ENCODE results near the gene SLCO3A1. TPM values are rescaled to one million over a fixed set of nuclear protein-coding genes. Genes with fewer than 3 reads are reported as not detected.

The SLCO3A1 gene
- total and polyA plus RNA-seq, 2 of the 8 experiments (the other 6 are each of a cell fraction or from before 2014, with no cell fraction given) = 15.1 to 20.4 TPM

DNA sequence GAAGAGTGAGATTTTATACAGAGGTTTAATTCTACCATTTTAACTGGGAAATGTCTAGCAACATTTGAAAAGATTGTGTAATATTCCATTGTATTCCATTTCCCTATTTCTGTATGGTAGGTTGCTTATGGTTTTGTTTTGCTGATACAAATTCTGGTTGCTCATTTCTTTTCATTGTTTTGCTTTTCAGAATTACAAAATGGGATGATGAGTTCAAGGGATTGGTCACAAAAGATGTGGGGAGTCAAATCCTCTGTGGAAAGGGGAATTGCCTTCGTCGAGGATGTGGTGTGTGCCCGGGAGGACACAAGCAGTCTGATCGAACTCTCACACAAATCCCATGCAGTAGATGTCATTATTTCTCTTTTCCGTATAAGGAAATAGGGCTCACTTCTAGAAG is 18.3 kb downstream of the SLCO3A1 start:
- H3K23me2 ChIP-seq (ENCODE audit: low read depth, low read length) = no peaks in the 10 kb centered on the region; the same call in 1 of the 2 replicates

More for the DNA sequence above, 18.3 kb downstream of the SLCO3A1 start:
- Histone ChIP-seq H3K4me2 (ENCODE audit: insufficient read depth in 1 of 2, low read depth in 2 of 2, low read length in 2 of 2) (no peak overlapping the region), H3K36me3 (ENCODE audit: control insufficient read depth in 2 of 4, insufficient read depth in 4 of 4, low read length in 3 of 4) (no peaks in the 10 kb centered on the region), H3K23ac (ENCODE audit: insufficient read length) (no peak overlapping the region), H4K8ac (ENCODE audit: extremely low read depth, insufficient read depth, low read length) (no peak overlapping the region), H4K5ac (ENCODE audit: insufficient read length, low read depth, low read length) (no peak overlapping the region), H3K79me1 (ENCODE audit: low read depth, low read length) (no peaks in the 10 kb centered on the region), H2AK5ac (ENCODE audit: low read depth, low read length) (no peak overlapping the region), H4K91ac (replicated peaks; ENCODE audit: insufficient read length, low read length) (no peak overlapping the region), H4K20me1 (replicated peaks in 1 of 2; ENCODE audit: control insufficient read depth in 1 of 2, insufficient read depth in 2 of 2, low read length in 2 of 2) (peaks cover 0 to 4% of the 10 kb centered on the region in 2 experiments), H3K4ac (replicated peaks; ENCODE audit: insufficient read length, low read depth, low read length) (no peak overlapping the region), H3K56ac (replicated peaks; ENCODE audit: insufficient read length, low read depth, low read length) (no peak overlapping the region), H3K27me3 (replicated peaks in 1 of 4; ENCODE audit: control insufficient read depth in 3 of 4, extremely low read depth in 1 of 4, insufficient read depth in 3 of 4, low read length in 3 of 4) (no peaks in the 10 kb centered on the region), H2AFZ (ENCODE audit: low read length) (no peak overlapping the region), H2BK5ac (ENCODE audit: low read depth, low read length) (no peak overlapping the region), H3K4me1 (replicated peaks in 1 of 4; ENCODE audit: control insufficient read depth in 3 of 4, insufficient read depth in 4 of 4, low read length in 3 of 4) (peaks cover 2 to 10% (median 3%) of the 10 kb centered on the region in 4 experiments; a peak in 6 of 7 replicates), H2BK120ac (replicated peaks; ENCODE audit: low read depth, low read length) (no peak overlapping the region), H3K4me3 (ENCODE audit: extremely low read depth in 1 of 4, insufficient read depth in 2 of 4, low read depth in 3 of 4, low read length in 4 of 4) (no peak overlapping the region), H3K9me3 (ENCODE audit: insufficient read depth in 2 of 2, low read depth in 1 of 2, low read length in 1 of 2) (no peaks in the 10 kb centered on the region), H2BK15ac (ENCODE audit: low read length) (no peak overlapping the region), H2BK12ac (ENCODE audit: low read depth, low read length) (no peak overlapping the region), H3K27ac (ENCODE audit: low read depth, low read length) (no peak overlapping the region), H3K79me2 (ENCODE audit: control insufficient read depth in 1 of 2, insufficient read depth in 2 of 2, low read length in 2 of 2) (peaks cover 0 to 3% of the 10 kb centered on the region in 2 experiments; a peak in 3 of 4 replicates), H3K18ac (ENCODE audit: extremely low read depth, low read length) (no peak overlapping the region), H3K9ac (replicated peaks in 1 of 4; ENCODE audit: extremely low read depth in 1 of 4, low read depth in 3 of 4, low read length in 3 of 4) (no peak overlapping the region), H2BK20ac (ENCODE audit: low read length) (no peak overlapping the region), H3K14ac (ENCODE audit: insufficient read length) (no peak overlapping the region)
- FAIRE-seq (no peak), DNase-seq (ENCODE audit: low read depth in 1 of 2, low spot score in 2 of 2) (no peak)
- no peak for TF ChIP-seq CHD1 (IDR thresholded peaks at IDR 0.05; ENCODE audit: low read depth, low read length)
- no peak for TF ChIP-seq SP2 (IDR thresholded peaks at IDR 0.05; ENCODE audit: low read length)
- no peak for TF ChIP-seq SP1 (IDR thresholded peaks at IDR 0.05; ENCODE audit: low read depth, low read length)
- TF ChIP-seq TCF12 (IDR thresholded peaks at IDR 0.05; ENCODE audit: low read depth, low read length) = no peak
- TF ChIP-seq, protein P1, sequence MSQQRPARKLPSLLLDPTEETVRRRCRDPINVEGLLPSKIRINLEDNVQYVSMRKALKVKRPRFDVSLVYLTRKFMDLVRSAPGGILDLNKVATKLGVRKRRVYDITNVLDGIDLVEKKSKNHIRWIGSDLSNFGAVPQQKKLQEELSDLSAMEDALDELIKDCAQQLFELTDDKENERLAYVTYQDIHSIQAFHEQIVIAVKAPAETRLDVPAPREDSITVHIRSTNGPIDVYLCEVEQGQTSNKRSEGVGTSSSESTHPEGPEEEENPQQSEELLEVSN (IDR thresholded peaks at IDR 0.05) = no peak
- no peak for TF ChIP-seq POLR2A (IDR thresholded peaks at IDR 0.05; ENCODE audit: control extremely low read depth in 1 of 2, low read depth in 2 of 2, low read length in 2 of 2)
- no peak for TF ChIP-seq MAFK (IDR thresholded peaks at IDR 0.05; ENCODE audit: low read depth, low read length)
- no peak for TF ChIP-seq JUN (IDR thresholded peaks at IDR 0.05; ENCODE audit: low read depth, low read length)
- TF ChIP-seq EGR1 (IDR thresholded peaks at IDR 0.05; ENCODE audit: borderline replicate concordance, low read depth, low read length) = no peak
- no peak for TF ChIP-seq SIRT6 (IDR thresholded peaks at IDR 0.05; ENCODE audit: low read length)
- no peak for TF ChIP-seq CBX5 (IDR thresholded peaks at IDR 0.05; ENCODE audit: low read depth, low read length)
- CTCF ChIA-PET (ENCODE audit: partially characterized antibody) = interaction anchor here (1.1 to 1.7 kb wide), 2 partner anchors 18 to 92 kb away, joined by 4 read pairs; partner anchors contain the start of gene SLCO3A1
- POLR2A ChIA-PET (ENCODE audit: partially characterized antibody) = no interaction called here
- WGBS, 2 experiments (ENCODE audit: extremely low coverage in 1 of 2, insufficient coverage in 1 of 2, insufficient read length in 1 of 2, insufficient replicate concordance in 2 of 2, low coverage in 1 of 2, low lambda C conversion rate in 2 of 2, missing lambda C conversion rate in 1 of 2) = 84% methylated on average over 5 of the region's 5 CpGs; no CpG with 5 or more reads in 1 of the 2 experiments
